Upper lobe of left lung (tissue), 6 donors: ENCODE results near the gene PPIE. TPM values are rescaled to one million over a fixed set of nuclear protein-coding genes. Genes with fewer than 3 reads are reported as not detected.
"Not testable (repeated sequence)": the region's sequence is repeated elsewhere in the genome, so short reads cannot be mapped to it uniquely, and the experiment has no call there.

Experiments used
- ATAC-seq, 2 donors: fragments of 200-7000 bp; cut with Tn5 transposase; one replicate each; pipeline ENCODE4 v1.9.1; 2022; ENCODE audit warnings: mild to moderate bottlenecking in 2 of 2, moderate library complexity in 2 of 2; ENCODE audit not compliant: low FRiP score in 2 of 2
- DNase-seq, 2 donors: peaks; one replicate each; pipeline ENCODE4 v3.0.0-alpha.2; 2019 to 2020
- H3K27ac ChIP-seq, 4 donors: fragments of 200-600 bp; sonication (generic); one replicate each; pipeline ENCODE4 v1.5.1; 2016 to 2019
- H3K27me3 ChIP-seq, 4 donors: fragments of 200-600 bp; sonication (generic); one replicate each; pipeline ENCODE4 v1.5.1; 2017 to 2019
- H3K36me3 ChIP-seq, 4 donors: fragments of 200-600 bp; sonication (generic); one replicate each; pipeline ENCODE4 v1.5.1; 2016 to 2019
- H3K4me1 ChIP-seq, 4 donors: fragments of 200-600 bp; sonication (generic); one replicate each; pipeline ENCODE4 v1.5.1; 2018 to 2019
- H3K4me3 ChIP-seq, 4 donors: fragments of 200-600 bp; sonication (generic); one replicate each; pipeline ENCODE4 v1.5.1; 2017 to 2019; ENCODE audit warnings: mild to moderate bottlenecking in 2 of 4, moderate library complexity in 1 of 4
- H3K9me3 ChIP-seq, 4 donors: fragments of 200-600 bp; sonication (generic); one replicate each; pipeline ENCODE4 v1.5.1; 2018 to 2019
- CTCF ChIP-seq, 6 experiments: fragments of 450-650 bp in 4 of 6; fragments of 200-600 bp in 2 of 6; sonication (generic) in 2 of 6; IDR thresholded peaks; one replicate each; pipeline ENCODE4 v1.5.1; 2016 to 2019; ENCODE audit warnings: antibody characterized with exemption in 6 of 6
- EP300 ChIP-seq, 4 donors: sonication (generic); formaldehyde crosslinking; IDR thresholded peaks; one replicate each; pipeline ENCODE4 v1.5.1; 2017; ENCODE audit warnings: antibody characterized with exemption in 4 of 4, control low read depth in 2 of 4
- POLR2A ChIP-seq, 4 donors: fragments of 450-650 bp; IDR thresholded peaks; one replicate each; pipeline ENCODE4 v1.5.1; 2016 to 2017; ENCODE audit warnings: antibody characterized with exemption in 4 of 4, mild to moderate bottlenecking in 2 of 4
- POLR2AphosphoS5 ChIP-seq, 2 donors: sonication (generic); formaldehyde crosslinking; IDR thresholded peaks; one replicate each; pipeline ENCODE4 v1.5.1; 2017; ENCODE audit warnings: antibody characterized with exemption in 2 of 2
- WGBS, 2 donors: methylation state at CpG; one replicate each; pipeline ENCODE4 v1.1.5; 2017 to 2018; 5-methylcytosine and 5-hydroxymethylcytosine counted together
- total RNA-seq, 6 donors: library from RNA; depleted of rRNA in 4 of 6; stranded (reverse); fragments of >200 nt in 4 of 6; gene quantifications; one replicate each; pipeline versions ENCODE4 v1.1.0 to v1.2.1, GENCODE V29; 2016 to 2021
- donor health status: DM: no; HTN: no; CAD: no; lungs with moderate emphysema.
- donor health status: DM: no; HTN: yes; CAD: no; lungs with severe emphysema.

Gene PPIE
- total RNA-seq, 6 donors from 2014 or later, result 23.6 to 54.5 (median 36.1) TPM

DNA sequence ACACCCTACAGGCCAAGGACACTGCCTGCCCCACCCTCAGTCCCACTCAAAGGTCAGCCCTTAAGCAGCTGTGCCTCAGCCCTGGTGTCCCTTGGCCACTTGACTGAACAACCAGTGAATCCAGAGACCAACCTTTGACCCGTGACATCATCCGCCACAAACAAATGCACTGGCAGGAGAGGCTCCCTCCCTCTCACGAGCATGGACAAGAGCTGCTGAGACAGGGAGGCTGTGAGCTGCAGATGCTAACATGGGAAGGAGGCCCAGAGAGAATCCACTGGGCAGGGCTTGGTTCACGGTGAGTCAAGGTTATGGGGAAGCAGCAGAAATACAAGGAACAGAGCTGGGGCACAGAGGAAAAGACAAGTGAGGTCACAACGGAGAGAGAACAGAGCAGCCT, 27.8 kb downstream of the PPIE start:
- not testable (repeated sequence) for ATAC-seq, H3K27me3 ChIP-seq, H3K27ac ChIP-seq, H3K9me3 ChIP-seq, H3K36me3 ChIP-seq, H3K4me1 ChIP-seq, DNase-seq, H3K4me3 ChIP-seq
- 60 to 67% methylated on average over 1 of the region's 5 CpGs for WGBS, 2 donors

- peak in 1 of 2 donors; percentile 25 for ATAC-seq
- not testable (repeated sequence) for H3K27ac ChIP-seq, H3K36me3 ChIP-seq, H3K9me3 ChIP-seq, H3K4me3 ChIP-seq, H3K27me3 ChIP-seq, H3K4me1 ChIP-seq
- peak in 1 of 2 donors; percentile 63 for DNase-seq
- 76 to 90% methylated on average over 2 to 8 of the region's 19 CpGs for whole genome bisulfite sequencing, 2 donors
These were observed 30.8 kb downstream of the PPIE start for GRCh38 chr1:39769502-39769901.

DNA sequence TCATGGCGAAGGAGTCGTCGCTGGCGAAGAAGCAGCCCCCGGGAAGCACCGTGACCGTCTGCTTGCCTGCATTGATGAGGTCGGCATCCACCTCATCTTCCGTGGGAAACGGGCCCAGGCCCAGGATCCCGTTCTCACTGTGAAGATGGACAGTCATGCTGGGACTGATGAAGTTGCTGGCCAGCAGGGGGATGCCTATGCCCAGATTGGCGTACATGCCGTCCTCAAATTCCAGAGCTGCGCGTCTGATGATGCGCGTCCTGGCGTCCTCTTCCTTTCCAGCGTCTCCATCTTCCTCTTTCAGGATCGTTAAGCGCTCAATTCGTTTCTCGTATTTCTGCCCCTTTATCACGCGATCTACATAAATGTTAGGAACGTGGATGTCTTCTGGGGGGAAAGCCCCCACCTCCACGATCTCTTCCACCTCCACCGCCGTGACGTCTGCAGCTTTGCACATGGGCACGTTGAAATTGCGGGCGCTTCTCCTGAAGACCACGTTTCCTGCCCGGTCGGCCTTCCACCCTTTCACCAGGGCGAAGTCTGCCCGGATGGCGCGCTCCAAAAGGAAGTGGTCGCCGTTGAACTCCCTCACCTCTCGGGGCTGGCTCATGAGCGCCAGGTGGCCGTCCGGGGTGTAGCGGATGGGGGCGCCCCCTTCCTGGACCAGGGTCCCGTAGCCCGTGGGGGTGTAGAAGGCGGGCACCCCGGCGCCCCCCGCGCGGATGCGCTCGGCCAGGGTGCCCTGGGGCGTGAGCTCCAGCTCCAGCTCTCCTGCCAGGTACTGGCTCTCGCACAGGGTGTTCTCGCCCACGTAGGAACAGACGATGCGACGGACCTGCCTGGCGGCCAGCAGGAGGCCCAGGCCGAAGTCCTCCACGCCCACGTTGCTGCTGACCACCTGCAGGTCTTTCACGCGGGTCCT, 31.7 kb downstream of the PPIE start:
- DNase-seq, H3K9me3 ChIP-seq, H3K27ac ChIP-seq, H3K27me3 ChIP-seq, H3K36me3 ChIP-seq, H3K4me1 ChIP-seq, H3K4me3 ChIP-seq: not testable (repeated sequence)
- WGBS, 2 donors, result 9 to 17% methylated on average over 12 to 19 of the region's 71 CpGs
- ATAC-seq, result peak in 1 of 2 donors; percentile 8

- WGBS, 2 donors, result 0% methylated on average over 4 of the region's 57 CpGs; no CpG with 5 or more reads in 1 of the 2 donors
These were observed 32.4 kb downstream of the PPIE start, which contains the start of gene OXCT2 for GRCh38 chr1:39771022-39771532. Gene OXCT2 (minus strand): TSS chr1:39771348. CDS start chr1:39771255, 93 bp downstream.

DNA sequence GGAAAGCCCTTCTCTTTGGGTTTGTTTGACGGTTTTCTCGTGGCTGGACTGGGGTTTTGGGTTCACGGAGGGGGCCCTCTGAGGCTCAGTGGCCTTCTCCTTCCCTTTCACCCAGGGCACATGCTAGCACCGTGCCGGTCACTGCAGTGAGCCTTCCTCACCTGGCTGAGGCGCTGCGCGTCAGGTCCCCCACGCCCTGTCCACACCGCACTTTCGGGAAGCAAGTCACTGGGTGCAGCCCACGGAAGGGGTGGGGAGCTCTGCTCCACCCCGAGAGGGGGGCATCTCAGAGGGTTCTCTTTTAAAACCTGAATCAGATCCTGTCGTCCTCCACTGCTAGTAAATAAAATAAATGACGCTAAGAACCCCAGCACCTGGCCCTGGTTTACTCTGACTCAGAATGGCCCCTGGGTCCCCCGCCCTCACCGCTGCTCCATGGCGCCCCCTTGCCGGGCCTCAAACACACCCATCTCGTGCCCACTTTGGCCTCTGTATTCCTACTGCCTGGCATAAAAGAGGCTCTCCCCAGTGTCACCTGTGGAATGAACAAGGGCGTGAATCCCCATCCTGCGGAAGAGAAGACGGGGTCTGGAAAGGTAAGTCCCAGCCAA, 34.8 kb downstream of the PPIE start:
- DNase-seq, H3K9me3 ChIP-seq, H3K27ac ChIP-seq, H3K4me1 ChIP-seq, H3K36me3 ChIP-seq, H3K4me3 ChIP-seq, H3K27me3 ChIP-seq, ATAC-seq: not testable (repeated sequence)
- WGBS, 2 donors, result no CpG with 5 or more reads among the region's 23 CpGs

More at GRCh38 chr1:39771022-39771532, 32.4 kb downstream of the PPIE start, which contains the start of gene OXCT2:
- H3K27me3 ChIP-seq, H3K36me3 ChIP-seq, H3K9me3 ChIP-seq, H3K4me1 ChIP-seq, H3K27ac ChIP-seq: not testable (repeated sequence)
- H3K4me3 ChIP-seq, result peak within 1 kb of the TSS in 1 of 4 donors; percentile 3
- DNase-seq (peak in 1 of 2 donors; percentile 78), ATAC-seq (peak in 1 of 2 donors; percentile 25)

- WGBS, 2 donors, result 84 to 93% methylated on average over 4 to 11 of the region's 11 CpGs
- H3K4me1 ChIP-seq, H3K9me3 ChIP-seq, H3K27ac ChIP-seq, H3K27me3 ChIP-seq, H3K36me3 ChIP-seq, H3K4me3 ChIP-seq, ATAC-seq: not testable (repeated sequence)
- DNase-seq, result peak in 1 of 2 donors; percentile 50
These were observed 36.5 kb downstream of the PPIE start for GRCh38 chr1:39775141-39775540.

GRCh38 chr1:39775676-39776399, 37.2 kb downstream of the PPIE start:
- 58 to 68% methylated on average over 8 to 9 of the region's 20 CpGs for WGBS, 2 donors
- DNase-seq, result peak in 1 of 2 donors; percentile 57
- not testable (repeated sequence) for H3K27me3 ChIP-seq, H3K27ac ChIP-seq, H3K36me3 ChIP-seq, H3K4me1 ChIP-seq, H3K9me3 ChIP-seq, H3K4me3 ChIP-seq
- peak in 1 of 2 donors; percentile 17 for ATAC-seq

GRCh38 chr1:39776400-39776713, 37.7 kb downstream of the PPIE start:
- Histone ChIP-seq H3K4me1 (no peaks in the 10 kb centered on the region), H3K27me3 (no peaks in the 10 kb centered on the region), H3K36me3 (no peaks in the 10 kb centered on the region), H3K27ac (no peak overlapping the region), H3K9me3 (no peaks in the 10 kb centered on the region), H3K4me3 (no peak overlapping the region)
- DNase-seq (peak in 1 of 2 donors; percentile 64), ATAC-seq (no peak)
- WGBS, 2 donors, result 47 to 61% methylated on average over 12 of the region's 12 CpGs
- TF ChIP-seq EP300 (IDR thresholded peaks at IDR 0.05), result no peak
- no peak for TF ChIP-seq POLR2A (IDR thresholded peaks at IDR 0.05)
- no peak for TF ChIP-seq POLR2AphosphoS5 (IDR thresholded peaks at IDR 0.05)
- no peak for TF ChIP-seq CTCF (IDR thresholded peaks at IDR 0.05)
